Left hindlimb (tissue), 1 donor: ENCODE results near the gene MEGF10.

Experiments used
- DNase-seq: peaks from one replicate; pipeline ENCODE4 v3.0.0-alpha.2; 2018

The MEGF10 gene

DNA sequence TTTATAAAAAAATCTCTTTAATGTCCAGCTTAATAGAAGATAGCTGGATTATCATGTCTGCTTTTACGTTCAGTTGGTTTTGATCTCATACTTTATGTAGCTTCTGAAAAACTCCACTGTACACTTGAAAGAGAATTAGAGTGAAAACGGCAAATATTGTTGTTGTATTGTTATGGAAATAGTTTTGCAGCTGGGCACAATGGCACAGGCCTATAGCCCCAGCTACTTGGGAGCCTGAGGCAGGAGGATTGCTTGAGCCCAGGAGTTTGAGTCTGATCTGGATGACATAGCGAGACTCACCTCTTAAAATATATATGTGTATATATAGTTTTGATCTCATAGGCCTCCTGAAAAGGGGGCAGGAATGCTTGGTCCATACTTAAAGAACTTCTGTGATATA is 159.4 kb downstream of the MEGF10 start:
- DNase-seq = no peak

GRCh38 chr5:127451096-127451495 is 160.5 kb downstream of the MEGF10 start:
- DNase-seq = no peak

GRCh38 chr5:127452626-127453025 is 162.0 kb downstream of the MEGF10 start:
- DNase-seq = no peak

- DNase-seq = no peak
Observed at GRCh38 chr5:127471211-127471610, 180.6 kb downstream of the MEGF10 start.

GRCh38 chr5:127472700-127473099 is 182.1 kb downstream of the MEGF10 start:
- no peak for DNase-seq

DNA sequence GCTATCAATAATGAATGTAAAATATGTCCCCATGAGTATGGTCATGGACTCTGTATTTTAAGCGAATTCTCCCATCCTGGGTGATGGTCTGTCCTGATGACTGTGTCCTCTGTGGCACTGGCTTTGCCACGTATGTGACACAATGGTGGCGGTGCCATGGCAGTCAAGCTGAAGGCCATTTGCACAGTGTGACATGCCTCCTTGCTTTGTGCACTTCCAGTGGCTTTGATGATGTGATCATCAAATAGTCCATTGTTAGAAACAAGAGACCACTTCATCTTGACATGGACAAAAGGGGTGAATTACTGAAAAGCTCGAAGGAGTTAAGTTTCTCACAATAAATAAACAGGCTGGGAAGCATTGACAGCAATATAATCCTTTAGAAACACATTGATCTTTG is 195.9 kb downstream of the MEGF10 start:
- no peak for DNase-seq

DNA sequence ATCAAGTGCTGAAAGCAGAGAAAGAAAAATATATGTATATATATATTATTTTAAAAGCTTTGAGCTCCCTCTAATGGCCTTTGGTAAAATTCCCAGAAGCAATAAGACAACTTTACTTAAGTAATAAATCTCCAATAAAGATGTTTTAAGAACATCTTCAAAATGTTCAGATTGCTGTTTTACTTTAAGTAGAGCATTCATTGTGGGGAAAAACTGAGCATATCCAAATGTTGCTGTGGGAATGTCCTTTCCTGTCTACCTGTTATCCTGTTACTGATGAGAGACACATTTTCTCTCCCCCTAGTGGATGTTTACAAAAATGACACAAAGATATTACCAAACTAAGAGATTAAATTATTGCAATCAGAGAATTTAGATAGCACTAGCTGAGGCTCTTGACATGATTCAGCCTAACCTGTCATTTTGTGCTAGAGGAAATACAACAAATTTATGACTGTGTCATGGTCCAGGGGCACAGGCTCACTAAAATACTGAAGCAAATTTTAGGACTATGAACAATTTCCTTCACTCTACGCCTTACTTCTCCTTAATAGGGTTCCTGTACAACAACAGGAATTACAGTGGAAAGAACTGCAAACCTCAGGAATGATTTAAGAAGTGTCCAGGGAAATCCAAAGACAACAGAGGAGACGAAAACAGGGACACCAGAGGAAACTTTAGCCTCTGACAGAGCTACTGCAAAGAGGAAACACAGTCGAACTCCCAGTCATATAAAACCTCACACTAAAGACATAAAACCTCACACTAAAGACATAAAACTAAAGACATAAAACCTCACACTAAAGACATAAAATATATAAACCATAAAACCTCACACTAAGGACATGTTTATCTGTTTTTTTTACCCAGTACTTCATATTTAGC is 202.5 kb downstream of the MEGF10 start:
- no peak for DNase-seq

GRCh38 chr5:127498548-127498947 is 208.0 kb downstream of the MEGF10 start:
- DNase-seq = no peak

DNA sequence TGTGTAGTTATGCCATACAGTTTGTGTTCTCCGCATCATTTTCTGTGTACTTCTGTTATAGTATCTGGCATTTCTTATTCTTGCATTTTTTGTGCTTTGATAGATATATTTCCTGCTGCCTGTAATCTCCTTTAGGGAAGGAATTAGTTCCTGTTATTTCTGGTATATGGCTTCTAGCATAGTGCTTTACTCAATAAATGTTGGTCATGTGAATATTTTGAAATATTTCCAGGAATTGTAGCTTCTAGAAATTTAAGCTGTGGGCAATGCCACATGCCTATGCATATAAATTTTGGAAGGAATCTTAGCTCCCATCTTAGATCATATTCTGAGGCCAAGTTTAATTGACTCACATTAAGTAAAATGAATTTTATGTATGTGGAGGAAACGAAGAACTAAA is 215.3 kb downstream of the MEGF10 start:
- DNase-seq = no peak

GRCh38 chr5:127506616-127507015 is 216.0 kb downstream of the MEGF10 start:
- no peak for DNase-seq

DNA sequence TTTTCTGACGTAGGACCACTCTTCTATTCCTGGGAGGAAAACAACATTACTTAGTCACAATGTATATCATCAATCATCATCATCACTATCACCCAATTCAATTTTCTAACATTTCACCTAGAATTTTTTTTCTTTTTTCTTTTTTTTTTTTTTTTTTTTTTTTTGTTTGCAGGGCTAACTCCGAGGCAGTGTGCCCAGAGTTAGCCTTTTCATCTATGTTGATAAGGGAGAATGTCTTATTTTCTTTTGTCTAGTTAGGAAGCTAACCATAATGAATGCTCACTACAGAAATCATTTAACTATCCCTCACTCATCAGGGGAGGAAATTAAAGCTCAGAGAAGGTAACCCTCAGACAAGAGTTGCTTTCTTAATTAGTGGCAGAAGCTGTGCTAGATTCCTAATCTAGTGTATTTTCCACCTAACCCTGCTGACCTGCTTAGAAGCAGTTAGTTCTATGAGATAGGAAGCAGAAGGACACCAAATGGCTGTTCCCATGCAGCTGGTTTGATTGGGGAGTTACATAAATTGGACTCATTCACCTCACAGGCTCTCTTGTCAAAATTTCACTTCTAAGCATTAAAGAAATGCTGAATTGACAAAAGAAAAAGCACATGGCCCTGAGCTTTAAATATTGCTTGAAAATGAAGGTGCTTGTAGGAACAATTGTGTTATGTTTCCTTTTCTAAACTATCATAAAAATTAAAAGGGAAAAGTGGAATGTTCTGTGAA is 218.2 kb downstream of the MEGF10 start:
- DNase-seq = no peak
